H1 (cell line): ENCODE data around the gene NTRK1. TPM values are rescaled to one million over a fixed set of nuclear protein-coding genes. Genes with fewer than 3 reads are reported as not detected.

ENCODE experiments used
- polyA plus RNA-seq, 7 experiments: library from polyadenylated mRNA; depleted of rRNA in 3 of 7; stranded (reverse) in 5 of 7; unstranded in 2 of 7; fragments of >200 nt in 5 of 7; fragments of 200-250 nt in 2 of 7; gene quantifications; 1 replicate in 5 of 7; 2 replicates in 1 of 7; 4 replicates in 1 of 7; pipeline versions ENCODE4 v1.2.1 to v1.2.3, GENCODE V29; 2011 to 2013; ENCODE audit warnings: missing spikeins in 2 of 7, mixed read lengths in 2 of 7
- total RNA-seq: library from RNA; stranded (reverse); fragmentation: NEBNext Ultra II Directional; extraction: Animal tissue kit (Norgen Biotek cat#: 25700); gene quantifications from 2 replicates; pipeline ENCODE4 v1.2.1, GENCODE V29; 2021

Gene NTRK1
- total and polyA plus RNA-seq, 2 of the 8 experiments (the other 6 are each of a cell fraction or from before 2014, with no cell fraction given): 0.12 to 0.24 TPM

Other genes with a start within 250 kb of the NTRK1 start
- gene HAPLN2, start 241.4 kb upstream of the NTRK1 start, total RNA-seq: 0.19 TPM in 1 of 2 replicates, not detected in the other
- gene HAPLN2, start 241.4 kb upstream of the NTRK1 start, polyA plus RNA-seq (2011; rRNA removed): 0.51 and 1.2 TPM in 2 replicates
- gene BCAN, start 218.7 kb upstream of the NTRK1 start, total RNA-seq: 3.8 and 4.5 TPM in 2 replicates
- 17.1 and 24.0 TPM in 2 replicates for gene BCAN, start 218.7 kb upstream of the NTRK1 start, polyA plus RNA-seq (2011; rRNA removed)
- 135 and 138 TPM in 2 replicates for gene NES, start 183.5 kb upstream of the NTRK1 start, total RNA-seq
- gene NES, start 183.5 kb upstream of the NTRK1 start, polyA plus RNA-seq (2011; rRNA removed): 13.3 and 20.3 TPM in 2 replicates
- gene CRABP2, start 155.3 kb upstream of the NTRK1 start, total RNA-seq: 119 TPM in 2 replicates
- gene CRABP2, start 155.3 kb upstream of the NTRK1 start, polyA plus RNA-seq (2011; rRNA removed): 69.2 and 130 TPM in 2 replicates
- 28.4 and 31.8 TPM in 2 replicates for gene METTL25B, start 132.4 kb upstream of the NTRK1 start, total RNA-seq
- gene METTL25B, start 132.4 kb upstream of the NTRK1 start, polyA plus RNA-seq (2011; rRNA removed): 30.1 and 43.1 TPM in 2 replicates
- 47.5 and 53.1 TPM in 2 replicates for gene ISG20L2, start 132.1 kb upstream of the NTRK1 start, total RNA-seq
- 46.9 and 53.0 TPM in 2 replicates for gene ISG20L2, start 132.1 kb upstream of the NTRK1 start, polyA plus RNA-seq (2011; rRNA removed)
- 34.4 and 35.2 TPM in 2 replicates for gene MRPL24, start 119.8 kb upstream of the NTRK1 start, total RNA-seq
- 23.4 and 29.7 TPM in 2 replicates for gene MRPL24, start 119.8 kb upstream of the NTRK1 start, polyA plus RNA-seq (2011; rRNA removed)
- 391 and 395 TPM in 2 replicates for gene HDGF, start 109.2 kb upstream of the NTRK1 start, total RNA-seq
- 132 and 145 TPM in 2 replicates for gene HDGF, start 109.2 kb upstream of the NTRK1 start, polyA plus RNA-seq (2011; rRNA removed)
- 102 and 115 TPM in 2 replicates for gene PRCC, start 93.3 kb upstream of the NTRK1 start, total RNA-seq
- gene PRCC, start 93.3 kb upstream of the NTRK1 start, polyA plus RNA-seq (2011; rRNA removed): 84.1 and 95.2 TPM in 2 replicates
- 3.3 and 4.5 TPM in 2 replicates for gene SH2D2A, start 44.0 kb upstream of the NTRK1 start, total RNA-seq
- 7.9 and 13.7 TPM in 2 replicates for gene SH2D2A, start 44.0 kb upstream of the NTRK1 start, polyA plus RNA-seq (2011; rRNA removed)
- gene INSRR, start 1.7 kb upstream of the NTRK1 start, total RNA-seq: not detected in 2 replicates
- gene INSRR, start 1.7 kb upstream of the NTRK1 start, polyA plus RNA-seq (2011; rRNA removed): 0.02 TPM in 2 replicates
- gene PEAR1, start 32.9 kb downstream of the NTRK1 start, total RNA-seq: 0.71 and 0.82 TPM in 2 replicates
- 0.63 and 0.77 TPM in 2 replicates for gene PEAR1, start 32.9 kb downstream of the NTRK1 start, polyA plus RNA-seq (2011; rRNA removed)
- not detected in 2 replicates for gene LRRC71, start 59.8 kb downstream of the NTRK1 start, total RNA-seq
- gene LRRC71, start 59.8 kb downstream of the NTRK1 start, polyA plus RNA-seq (2011; rRNA removed): 0.05 and 0.16 TPM in 2 replicates
- gene ARHGEF11, start 184.9 kb downstream of the NTRK1 start, total RNA-seq: 32.4 and 33.1 TPM in 2 replicates
- 19.9 and 23.1 TPM in 2 replicates for gene ARHGEF11, start 184.9 kb downstream of the NTRK1 start, polyA plus RNA-seq (2011; rRNA removed)
- 0.17 and 0.25 TPM in 2 replicates for gene ETV3L, start 238.9 kb downstream of the NTRK1 start, total RNA-seq
- gene ETV3L, start 238.9 kb downstream of the NTRK1 start, polyA plus RNA-seq (2011; rRNA removed): 0.26 and 0.28 TPM in 2 replicates